GM20431 (cell line): Measurements from ENCODE around the gene SYNGAP1.
"Not testable (repeated sequence)": the region's sequence is repeated elsewhere in the genome, so short reads cannot be mapped to it uniquely, and the experiment has no call there.

Experiments used
- in situ Hi-C: fragments of 300-500 bp; cut with MseI, MboI; formaldehyde crosslinking; loops from one replicate; pipeline ENCODE4 v1.15.0; 2020; ENCODE audit warnings: low sequenced_read_pairs; ENCODE audit not compliant: unreplicated experiment

Gene SYNGAP1

GRCh38 chr6:33456156-33456555, 36.3 kb downstream of the SYNGAP1 start:
- in situ Hi-C loops = no loop called here

DNA sequence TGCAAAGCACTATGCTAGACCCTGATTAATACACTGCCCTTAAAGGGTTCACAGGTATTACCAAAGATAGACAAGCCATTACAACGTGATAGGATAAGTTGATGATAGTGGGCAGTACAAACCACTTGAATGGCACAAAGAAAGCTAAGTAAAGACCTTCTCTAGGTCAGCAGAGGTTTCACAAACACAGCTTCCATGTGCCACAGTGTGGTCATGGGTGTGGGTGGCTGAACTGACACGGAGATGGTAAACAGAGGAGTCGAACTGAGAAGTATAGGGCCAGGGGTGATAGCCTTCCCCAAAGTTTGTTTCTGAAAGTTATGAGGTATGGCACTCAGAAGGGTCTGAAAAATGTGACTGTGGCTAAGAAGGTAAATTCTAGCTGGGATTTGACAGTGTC, 38.8 kb downstream of the SYNGAP1 start:
- in situ Hi-C loops = no loop called here

GRCh38 chr6:33459226-33459625, 39.4 kb downstream of the SYNGAP1 start:
- in situ Hi-C loops = no loop called here

- in situ Hi-C loops = no loop called here
Observed at GRCh38 chr6:33466075-33466735, 46.3 kb downstream of the SYNGAP1 start.

DNA sequence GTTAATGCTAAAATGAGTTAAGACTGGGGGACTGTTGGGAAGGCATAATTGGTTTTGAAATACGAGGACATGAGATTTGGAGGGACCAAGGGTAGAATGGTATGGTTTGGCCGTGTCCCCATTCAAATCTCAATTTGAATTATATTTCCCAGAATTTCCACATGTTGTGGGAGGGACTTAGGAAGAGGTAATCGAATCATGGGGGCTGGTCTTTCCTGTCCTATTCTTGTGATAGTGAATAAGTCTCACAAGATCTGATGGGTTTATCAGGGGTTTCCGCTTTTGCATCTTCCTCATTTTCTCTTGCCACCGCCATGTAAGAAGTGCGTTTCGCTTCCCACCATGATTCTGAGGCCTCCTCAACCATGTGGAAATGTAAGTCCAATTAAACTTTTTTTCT, 47.2 kb downstream of the SYNGAP1 start:
- in situ Hi-C loops = no loop called here

- in situ Hi-C loops = no loop called here
Observed at GRCh38 chr6:33469661-33470060, 49.8 kb downstream of the SYNGAP1 start.

DNA sequence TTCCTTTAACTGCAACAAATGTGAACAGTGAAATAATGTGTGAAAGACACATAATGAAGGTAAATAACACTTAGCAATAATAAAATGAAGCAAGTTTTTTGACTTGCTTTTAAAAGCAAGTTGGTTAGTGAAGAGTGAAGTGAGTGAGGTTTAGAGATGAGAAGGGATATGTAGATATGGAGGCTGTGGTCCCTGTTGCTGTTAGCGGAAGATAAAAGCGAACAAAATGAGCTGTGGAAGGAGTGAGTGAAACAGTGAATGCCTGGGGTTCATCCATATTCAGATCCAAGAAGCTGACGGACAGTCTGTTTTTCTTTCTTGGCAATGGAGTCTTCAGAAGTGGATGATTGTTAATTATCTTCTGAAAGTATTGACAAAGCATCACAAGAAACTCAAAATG, 58.0 kb downstream of the SYNGAP1 start:
- in situ Hi-C loops = no loop called here

GRCh38 chr6:33481192-33481591, 61.3 kb downstream of the SYNGAP1 start:
- in situ Hi-C loops = no loop called here

DNA sequence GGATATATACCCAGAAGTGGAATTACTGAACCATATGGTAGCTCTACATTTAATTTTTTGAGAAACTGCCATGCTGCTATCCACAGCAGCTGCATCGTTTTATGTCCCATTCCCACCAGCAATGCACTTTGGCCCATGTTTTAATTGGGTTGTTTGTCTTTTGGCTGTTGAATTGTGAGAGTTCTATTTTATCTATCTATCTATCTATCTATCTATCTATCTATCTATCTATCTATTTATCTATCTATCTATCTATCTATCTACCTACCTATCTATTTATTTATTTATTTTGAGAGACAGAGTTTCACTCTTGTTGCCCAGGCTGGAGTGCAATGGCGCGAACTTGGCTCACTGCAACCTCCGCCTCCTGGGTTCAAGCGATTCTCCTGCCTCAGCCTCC, 62.8 kb downstream of the SYNGAP1 start:
- in situ Hi-C loops = not testable (repeated sequence)

- in situ Hi-C loops = no loop called here
Observed at GRCh38 chr6:33483678-33484077, 63.8 kb downstream of the SYNGAP1 start.

GRCh38 chr6:33484673-33485262, 64.9 kb downstream of the SYNGAP1 start:
- in situ Hi-C loops = not testable (repeated sequence)

- in situ Hi-C loops = not testable (repeated sequence)
Observed at GRCh38 chr6:33485680-33486079, 65.8 kb downstream of the SYNGAP1 start.

- in situ Hi-C loops = no loop called here
Observed at GRCh38 chr6:33488339-33488738, 68.5 kb downstream of the SYNGAP1 start.

GRCh38 chr6:33490198-33490597, 70.3 kb downstream of the SYNGAP1 start:
- in situ Hi-C loops = no loop called here

DNA sequence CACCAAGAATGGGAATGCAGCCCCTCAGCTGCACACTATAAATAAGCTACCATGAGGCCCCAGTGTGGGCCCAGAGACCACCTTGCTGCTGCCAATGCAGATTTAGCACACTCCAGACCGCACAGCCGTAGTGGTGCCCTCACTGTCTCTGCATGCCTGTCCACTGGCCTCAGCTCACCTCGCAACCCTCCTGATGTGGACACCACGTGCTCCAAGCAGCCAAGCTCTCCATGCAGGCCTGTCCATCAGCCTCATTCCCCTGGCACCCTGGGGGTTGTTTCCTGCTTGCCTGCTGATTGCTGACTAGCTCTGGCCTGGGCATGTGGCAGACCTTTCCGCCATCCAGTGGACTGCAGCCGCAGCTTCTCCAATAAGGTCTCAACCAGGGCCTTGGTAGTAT, 70.8 kb downstream of the SYNGAP1 start:
- in situ Hi-C loops = no loop called here

GRCh38 chr6:33492093-33492492, 72.2 kb downstream of the SYNGAP1 start:
- in situ Hi-C loops = no loop called here

GRCh38 chr6:33497157-33497556, 77.3 kb downstream of the SYNGAP1 start:
- in situ Hi-C loops = no loop called here

DNA sequence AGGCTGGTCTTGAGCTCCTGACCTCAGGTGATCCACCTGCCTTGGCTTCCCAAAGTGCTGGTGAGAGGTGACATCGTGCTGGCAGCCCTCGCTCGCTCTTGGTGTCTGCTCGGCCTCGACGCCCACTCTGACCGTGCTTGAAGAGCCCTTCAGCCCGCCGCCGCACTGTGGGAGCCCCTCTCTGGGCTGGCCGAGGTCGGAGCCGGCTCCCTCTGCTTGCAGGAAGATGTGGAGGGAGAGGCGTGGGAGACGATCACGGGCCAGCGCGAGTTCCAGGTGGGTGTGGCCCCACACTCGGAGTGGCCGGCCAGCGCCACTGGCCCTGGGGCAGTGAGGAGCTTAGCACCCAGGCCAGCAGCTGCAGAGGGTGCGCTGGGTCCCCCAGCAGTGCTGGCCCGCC, 82.6 kb downstream of the SYNGAP1 start:
- in situ Hi-C loops = no loop called here

GRCh38 chr6:33504486-33504885, 84.6 kb downstream of the SYNGAP1 start:
- in situ Hi-C loops = no loop called here
